Measurements from ENCODE around the gene SHISA4. TPM values are rescaled to one million over a fixed set of nuclear protein-coding genes. Genes with fewer than 3 reads are reported as not detected.

The SHISA4 gene
- total and polyA plus RNA-seq, 2 of the 8 experiments (the other 6 are each of a cell fraction or from before 2014, with no cell fraction given), result 7.8 to 28.9 TPM

DNA sequence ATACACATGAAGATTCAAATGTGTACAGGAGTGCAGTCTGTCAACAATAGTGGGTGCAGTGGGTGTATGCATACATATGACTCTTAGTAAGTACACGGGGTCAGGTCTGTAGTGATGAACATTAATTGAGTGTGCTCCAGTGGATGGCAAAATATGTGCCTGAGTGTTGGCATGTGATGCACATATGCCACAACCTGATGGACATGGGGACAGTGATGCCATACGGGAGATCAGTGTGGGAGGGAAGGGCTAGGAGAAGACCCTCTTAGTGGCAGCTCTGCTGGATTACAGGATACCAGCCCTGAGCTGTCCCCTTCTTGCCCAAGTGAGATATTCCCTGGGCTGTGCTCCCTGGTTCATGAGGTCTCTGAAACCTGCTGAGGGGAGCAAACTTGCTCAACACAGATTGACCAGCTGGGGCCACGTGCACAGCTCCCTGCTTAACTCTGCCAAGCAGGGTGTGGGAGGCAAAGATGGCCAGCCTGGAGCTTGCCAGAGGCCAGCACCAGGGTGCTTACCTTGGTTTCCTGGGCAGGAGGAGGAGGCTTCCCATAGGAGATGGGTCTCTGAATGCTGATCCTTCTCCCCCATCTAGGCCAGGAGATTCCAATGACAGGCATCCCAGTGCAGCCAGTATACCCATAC is 2.2 kb downstream of the SHISA4 start (continued):
- TF ChIP-seq, protein P1, sequence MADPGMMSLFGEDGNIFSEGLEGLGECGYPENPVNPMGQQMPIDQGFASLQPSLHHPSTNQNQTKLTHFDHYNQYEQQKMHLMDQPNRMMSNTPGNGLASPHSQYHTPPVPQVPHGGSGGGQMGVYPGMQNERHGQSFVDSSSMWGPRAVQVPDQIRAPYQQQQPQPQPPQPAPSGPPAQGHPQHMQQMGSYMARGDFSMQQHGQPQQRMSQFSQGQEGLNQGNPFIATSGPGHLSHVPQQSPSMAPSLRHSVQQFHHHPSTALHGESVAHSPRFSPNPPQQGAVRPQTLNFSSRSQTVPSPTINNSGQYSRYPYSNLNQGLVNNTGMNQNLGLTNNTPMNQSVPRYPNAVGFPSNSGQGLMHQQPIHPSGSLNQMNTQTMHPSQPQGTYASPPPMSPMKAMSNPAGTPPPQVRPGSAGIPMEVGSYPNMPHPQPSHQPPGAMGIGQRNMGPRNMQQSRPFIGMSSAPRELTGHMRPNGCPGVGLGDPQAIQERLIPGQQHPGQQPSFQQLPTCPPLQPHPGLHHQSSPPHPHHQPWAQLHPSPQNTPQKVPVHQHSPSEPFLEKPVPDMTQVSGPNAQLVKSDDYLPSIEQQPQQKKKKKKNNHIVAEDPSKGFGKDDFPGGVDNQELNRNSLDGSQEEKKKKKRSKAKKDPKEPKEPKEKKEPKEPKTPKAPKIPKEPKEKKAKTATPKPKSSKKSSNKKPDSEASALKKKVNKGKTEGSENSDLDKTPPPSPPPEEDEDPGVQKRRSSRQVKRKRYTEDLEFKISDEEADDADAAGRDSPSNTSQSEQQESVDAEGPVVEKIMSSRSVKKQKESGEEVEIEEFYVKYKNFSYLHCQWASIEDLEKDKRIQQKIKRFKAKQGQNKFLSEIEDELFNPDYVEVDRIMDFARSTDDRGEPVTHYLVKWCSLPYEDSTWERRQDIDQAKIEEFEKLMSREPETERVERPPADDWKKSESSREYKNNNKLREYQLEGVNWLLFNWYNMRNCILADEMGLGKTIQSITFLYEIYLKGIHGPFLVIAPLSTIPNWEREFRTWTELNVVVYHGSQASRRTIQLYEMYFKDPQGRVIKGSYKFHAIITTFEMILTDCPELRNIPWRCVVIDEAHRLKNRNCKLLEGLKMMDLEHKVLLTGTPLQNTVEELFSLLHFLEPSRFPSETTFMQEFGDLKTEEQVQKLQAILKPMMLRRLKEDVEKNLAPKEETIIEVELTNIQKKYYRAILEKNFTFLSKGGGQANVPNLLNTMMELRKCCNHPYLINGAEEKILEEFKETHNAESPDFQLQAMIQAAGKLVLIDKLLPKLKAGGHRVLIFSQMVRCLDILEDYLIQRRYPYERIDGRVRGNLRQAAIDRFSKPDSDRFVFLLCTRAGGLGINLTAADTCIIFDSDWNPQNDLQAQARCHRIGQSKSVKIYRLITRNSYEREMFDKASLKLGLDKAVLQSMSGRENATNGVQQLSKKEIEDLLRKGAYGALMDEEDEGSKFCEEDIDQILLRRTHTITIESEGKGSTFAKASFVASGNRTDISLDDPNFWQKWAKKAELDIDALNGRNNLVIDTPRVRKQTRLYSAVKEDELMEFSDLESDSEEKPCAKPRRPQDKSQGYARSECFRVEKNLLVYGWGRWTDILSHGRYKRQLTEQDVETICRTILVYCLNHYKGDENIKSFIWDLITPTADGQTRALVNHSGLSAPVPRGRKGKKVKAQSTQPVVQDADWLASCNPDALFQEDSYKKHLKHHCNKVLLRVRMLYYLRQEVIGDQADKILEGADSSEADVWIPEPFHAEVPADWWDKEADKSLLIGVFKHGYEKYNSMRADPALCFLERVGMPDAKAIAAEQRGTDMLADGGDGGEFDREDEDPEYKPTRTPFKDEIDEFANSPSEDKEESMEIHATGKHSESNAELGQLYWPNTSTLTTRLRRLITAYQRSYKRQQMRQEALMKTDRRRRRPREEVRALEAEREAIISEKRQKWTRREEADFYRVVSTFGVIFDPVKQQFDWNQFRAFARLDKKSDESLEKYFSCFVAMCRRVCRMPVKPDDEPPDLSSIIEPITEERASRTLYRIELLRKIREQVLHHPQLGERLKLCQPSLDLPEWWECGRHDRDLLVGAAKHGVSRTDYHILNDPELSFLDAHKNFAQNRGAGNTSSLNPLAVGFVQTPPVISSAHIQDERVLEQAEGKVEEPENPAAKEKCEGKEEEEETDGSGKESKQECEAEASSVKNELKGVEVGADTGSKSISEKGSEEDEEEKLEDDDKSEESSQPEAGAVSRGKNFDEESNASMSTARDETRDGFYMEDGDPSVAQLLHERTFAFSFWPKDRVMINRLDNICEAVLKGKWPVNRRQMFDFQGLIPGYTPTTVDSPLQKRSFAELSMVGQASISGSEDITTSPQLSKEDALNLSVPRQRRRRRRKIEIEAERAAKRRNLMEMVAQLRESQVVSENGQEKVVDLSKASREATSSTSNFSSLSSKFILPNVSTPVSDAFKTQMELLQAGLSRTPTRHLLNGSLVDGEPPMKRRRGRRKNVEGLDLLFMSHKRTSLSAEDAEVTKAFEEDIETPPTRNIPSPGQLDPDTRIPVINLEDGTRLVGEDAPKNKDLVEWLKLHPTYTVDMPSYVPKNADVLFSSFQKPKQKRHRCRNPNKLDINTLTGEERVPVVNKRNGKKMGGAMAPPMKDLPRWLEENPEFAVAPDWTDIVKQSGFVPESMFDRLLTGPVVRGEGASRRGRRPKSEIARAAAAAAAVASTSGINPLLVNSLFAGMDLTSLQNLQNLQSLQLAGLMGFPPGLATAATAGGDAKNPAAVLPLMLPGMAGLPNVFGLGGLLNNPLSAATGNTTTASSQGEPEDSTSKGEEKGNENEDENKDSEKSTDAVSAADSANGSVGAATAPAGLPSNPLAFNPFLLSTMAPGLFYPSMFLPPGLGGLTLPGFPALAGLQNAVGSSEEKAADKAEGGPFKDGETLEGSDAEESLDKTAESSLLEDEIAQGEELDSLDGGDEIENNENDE (IDR thresholded peaks at IDR 0.05; ENCODE audit: insufficient replicate concordance, low read length), result no peak
- TF ChIP-seq BACH1 (IDR thresholded peaks at IDR 0.05; ENCODE audit: low read length) (no peak), SP4 (IDR thresholded peaks at IDR 0.05; ENCODE audit: low read length) (no peak), PHF8 (conservative IDR thresholded peaks at IDR 0.05; ENCODE audit: low read depth, low read length) (no peak)

Data from H1 (cell line).